ENCODE data around the gene BCL6.

- TF ChIP-seq POLR2AphosphoS5 (IDR thresholded peaks at IDR 0.05; ENCODE audit: low read depth) (no peak), CTCF (conservative IDR thresholded peaks at IDR 0.05; ENCODE audit: low read depth in 2 of 2) (no peak), JUNB (IDR thresholded peaks at IDR 0.05; ENCODE audit: unreplicated experiment) (no peak), EZH2phosphoT487 (IDR thresholded peaks at IDR 0.05; ENCODE audit: unreplicated experiment) (no peak), REST (IDR thresholded peaks at IDR 0.05; ENCODE audit: unreplicated experiment) (no peak)
Observed at GRCh38 chr3:187738071-187738330, 7.3 kb downstream of the BCL6 start.
